CD4-positive, alpha-beta T cell (primary cell): ENCODE measurements around the gene BCL11B. TPM values are rescaled to one million over a fixed set of nuclear protein-coding genes. Genes with fewer than 3 reads are reported as not detected.

Source experiments
- ATAC-seq: fragments of 200-7000 bp; cut with Tn5 transposase; one replicate; pipeline ENCODE4 v1.10.0; 2022; ENCODE audit warnings: mild to moderate bottlenecking; ENCODE audit not compliant: poor library complexity
- CTCF ChIA-PET: fragments of 350-600 bp; sonication (Branson Sonifier 250); formaldehyde crosslinking; loops from one replicate; lab custom pipeline; 2021; ENCODE audit warnings: antibody characterized with exemption, inconsistent platforms; lab: Charles Lee
- POLR2A ChIA-PET: fragments of 350-600 bp; sonication (Branson Sonifier 250); formaldehyde crosslinking; loops from one replicate; lab custom pipeline; 2021; ENCODE audit warnings: antibody characterized with exemption, inconsistent platforms; lab: Charles Lee
- DNase-seq, 14 experiments: peaks; one replicate each; pipeline ENCODE4 v3.0.0-alpha.2; 2013 to 2020; ENCODE audit warnings: mixed read lengths in 2 of 14
- H3K27ac ChIP-seq, 2 donors: one replicate each; pipeline versions ENCODE4 v1.5.1 to v1.7.0; 2013; ENCODE audit warnings: low read length in 2 of 2, low read depth in 1 of 2, mild to moderate bottlenecking in 1 of 2
- H3K27me3 ChIP-seq, 2 experiments: 1 replicate in 1 of 2; 2 replicates in 1 of 2; pipeline versions ENCODE4 v1.6.1 to v1.7.0; 2013; ENCODE audit warnings: low read length in 2 of 2, control low read depth in 1 of 2, mild to moderate bottlenecking in 1 of 2, moderate library complexity in 1 of 2; ENCODE audit not compliant: insufficient read depth in 2 of 2, control insufficient read depth in 1 of 2
- H3K36me3 ChIP-seq: one replicate; pipeline ENCODE4 v1.6.1; 2013; ENCODE audit warnings: low read length, control low read depth; ENCODE audit not compliant: insufficient read depth
- H3K4me1 ChIP-seq: one replicate; pipeline ENCODE4 v1.6.1; 2013; ENCODE audit warnings: low read length, control low read depth; ENCODE audit not compliant: insufficient read depth
- H3K4me3 ChIP-seq: one replicate; pipeline ENCODE4 v1.5.1; 2013; ENCODE audit warnings: mild to moderate bottlenecking, low read length, moderate library complexity
- H3K9me3 ChIP-seq, 2 experiments: 1 replicate in 1 of 2; 2 replicates in 1 of 2; pipeline versions ENCODE4 v1.6.1 to v1.7.0; 2013; ENCODE audit warnings: low read length in 2 of 2, mild to moderate bottlenecking in 2 of 2, control low read depth in 1 of 2, moderate library complexity in 1 of 2; ENCODE audit not compliant: control insufficient read depth in 1 of 2, insufficient read depth in 1 of 2
- H3K27ac Mint-ChIP-seq: one replicate; pipeline ENCODE4 v1.8.0; 2020; ENCODE audit warnings: mixed read lengths
- H3K27me3 Mint-ChIP-seq: one replicate; pipeline ENCODE4 v1.8.0; 2021; ENCODE audit warnings: mixed read lengths
- H3K36me3 Mint-ChIP-seq: one replicate; pipeline ENCODE4 v1.8.0; 2021; ENCODE audit warnings: low read depth, mixed read lengths
- H3K4me1 Mint-ChIP-seq: one replicate; pipeline ENCODE4 v1.8.0; 2021; ENCODE audit warnings: low read depth, mixed read lengths
- H3K4me3 Mint-ChIP-seq: one replicate; pipeline ENCODE4 v1.8.0; 2020; ENCODE audit warnings: mild to moderate bottlenecking, mixed read lengths
- H3K9me3 Mint-ChIP-seq: one replicate; pipeline ENCODE4 v1.8.0; 2020; ENCODE audit warnings: mixed read lengths
- CTCF ChIP-seq: fragments of 200-600 bp; IDR thresholded peaks from one replicate; pipeline ENCODE4 v1.8.0; 2022; ENCODE audit warnings: antibody characterized with exemption, mild to moderate bottlenecking
- intact Hi-C, 2 experiments: fragments of 100-400 bp; cut with DNase I in 1 of 2; cut with micrococcal nuclease in 1 of 2; formaldehyde crosslinking; loops; one replicate each; pipeline versions ENCODE4 v1.15.1 to v1.9.0; 2023 to 2025; cut with DNase I, micrococcal nuclease
- total RNA-seq, 174 experiments: library from RNA in 2 of 174; stranded (reverse) in 2 of 174; gene quantifications; one replicate each; pipeline ENCODE4 v1.2.3 and lab custom pipeline; 2021 to 2026

BCL11B gene
- total RNA-seq, 2 experiments from 2014 or later = 244 to 254 TPM

GRCh38 chr14:99213101-99213500 is 58.9 kb downstream of the BCL11B start:
- peak in 2 of 14 experiments; percentile 35 to 52 for DNase-seq
- CTCF ChIA-PET = interaction anchor here (0.8 to 1.3 kb wide), 3 partner anchors 10 to 24 kb away, joined by 3 to 4 read pairs (median 3); no protein-coding TSS in a partner anchor
- no peaks in the 10 kb centered on the region for H3K27me3 ChIP-seq
- no peaks in the 10 kb centered on the region for H3K9me3 Mint-ChIP-seq
- TF ChIP-seq CTCF = no peak
- H3K36me3 Mint-ChIP-seq = peaks cover 95% of the 10 kb centered on the region
- POLR2A ChIA-PET = interaction anchor here (0.6 to 83.0 kb wide), 4 partner anchors 5 to 1125 kb away, joined by 3 to 4389 read pairs (median 2197); partner anchors contain the start of gene BCL11B
- peak overlapping the region; percentile 36 for H3K4me3 ChIP-seq
- ATAC-seq = peak; percentile 33
- H3K36me3 ChIP-seq = peaks cover 64% of the 10 kb centered on the region
- H3K4me1 ChIP-seq = peaks cover 99% of the 10 kb centered on the region
- no peaks in the 10 kb centered on the region for H3K27me3 Mint-ChIP-seq
- intact Hi-C loops = no loop called here
- peak overlapping the region; percentile 88 for H3K4me3 Mint-ChIP-seq
- peaks cover 100% of the 10 kb centered on the region for H3K4me1 Mint-ChIP-seq
- peak overlapping the region; percentile 95 for H3K27ac Mint-ChIP-seq
- peak overlapping the region; percentile 78 to 82 for H3K27ac ChIP-seq
- no peaks in the 10 kb centered on the region for H3K9me3 ChIP-seq

- Histone ChIP-seq H3K36me3 (peaks cover 64% of the 10 kb centered on the region), H3K4me3 (peak overlapping the region; percentile 36), H3K4me1 (peaks cover 100% of the 10 kb centered on the region), H3K9me3 (no peaks in the 10 kb centered on the region), H3K27me3 (no peaks in the 10 kb centered on the region), H3K27ac (peak overlapping the region; percentile 78 to 82)
- peak overlapping the region; percentile 95 for H3K27ac Mint-ChIP-seq
- peak in 1 of 14 experiments; percentile 44 for DNase-seq
- peak overlapping the region; percentile 88 for H3K4me3 Mint-ChIP-seq
- H3K36me3 Mint-ChIP-seq = peaks cover 98% of the 10 kb centered on the region
- peak; percentile 24 for ATAC-seq
- no peak for TF ChIP-seq CTCF
- intact Hi-C loops = no loop called here
- ChIA-PET POLR2A (interaction anchor here (64.5 to 83.0 kb wide), 2 partner anchors 5 to 31 kb away, joined by 4389 read pairs; partner anchors contain the start of gene BCL11B), CTCF (interaction anchor here (0.8 to 1.1 kb wide), 2 partner anchors 24 to 54 kb away, joined by 3 to 6 read pairs; no protein-coding TSS in a partner anchor)
- H3K27me3 Mint-ChIP-seq = no peaks in the 10 kb centered on the region
- H3K9me3 Mint-ChIP-seq = no peaks in the 10 kb centered on the region
- peaks cover 100% of the 10 kb centered on the region for H3K4me1 Mint-ChIP-seq
These were observed 59.4 kb downstream of the BCL11B start for GRCh38 chr14:99212646-99213045.

GRCh38 chr14:99212199-99212598 is 59.8 kb downstream of the BCL11B start:
- CTCF ChIA-PET = interaction anchor here (0.8 to 1.1 kb wide), 2 partner anchors 25 to 55 kb away, joined by 3 to 6 read pairs; no protein-coding TSS in a partner anchor
- no peak overlapping the region for H3K4me3 ChIP-seq
- peak overlapping the region; percentile 88 for H3K4me3 Mint-ChIP-seq
- POLR2A ChIA-PET = interaction anchor here (64.5 to 83.0 kb wide), 2 partner anchors 6 to 31 kb away, joined by 4389 read pairs; partner anchors contain the start of gene BCL11B
- peak overlapping the region; percentile 78 to 82 for H3K27ac ChIP-seq
- intact Hi-C loops = no loop called here
- peaks cover 100% of the 10 kb centered on the region for H3K4me1 Mint-ChIP-seq
- TF ChIP-seq CTCF = no peak
- DNase-seq (no peak), ATAC-seq (no peak)
- no peaks in the 10 kb centered on the region for H3K9me3 Mint-ChIP-seq
- peak overlapping the region; percentile 95 for H3K27ac Mint-ChIP-seq
- no peaks in the 10 kb centered on the region for H3K27me3 ChIP-seq
- no peaks in the 10 kb centered on the region for H3K27me3 Mint-ChIP-seq
- H3K36me3 Mint-ChIP-seq = peaks cover 98% of the 10 kb centered on the region
- H3K9me3 ChIP-seq = no peaks in the 10 kb centered on the region
- peaks cover 100% of the 10 kb centered on the region for H3K4me1 ChIP-seq
- peaks cover 61% of the 10 kb centered on the region for H3K36me3 ChIP-seq
